GM21515 (cell line): Measurements from ENCODE around the gene SRRT.

Source experiments
- ATAC-seq: cut with Tn5 transposase; IDR thresholded peaks from one replicate; pipeline ENCODE4 v1.9.1; 2021; ENCODE audit not compliant: unreplicated experiment

SRRT gene

GRCh38 chr7:100874577-100875355 is at the start of gene SRRT:
SRRT (plus strand) TSS chr7:100875103; CDS start chr7:100875591, 488 bp downstream.
- ATAC-seq = peak; percentile 86

- no peak for ATAC-seq
Observed at GRCh38 chr7:100825215-100825671, 49.7 kb upstream of the SRRT start.

- no peak for ATAC-seq
Observed at GRCh38 chr7:100825751-100826513, 49.0 kb upstream of the SRRT start.

GRCh38 chr7:100826514-100827329 is 48.2 kb upstream of the SRRT start:
- no peak for ATAC-seq

GRCh38 chr7:100827330-100828226 is 47.3 kb upstream of the SRRT start, which contains the start of gene EPHB4:
EPHB4 (minus strand) TSS chr7:100827523; CDS start chr7:100827030, 493 bp downstream.
- ATAC-seq = no peak

GRCh38 chr7:100829150-100829716 is 45.7 kb upstream of the SRRT start:
- no peak for ATAC-seq

- ATAC-seq = no peak
Observed at GRCh38 chr7:100830396-100830795, 44.5 kb upstream of the SRRT start.

GRCh38 chr7:100832281-100832633 is 42.6 kb upstream of the SRRT start:
- no peak for ATAC-seq

- no peak for ATAC-seq
Observed at GRCh38 chr7:100835903-100836811, 38.7 kb upstream of the SRRT start.

- no peak for ATAC-seq
Observed at GRCh38 chr7:100836812-100837098, 38.1 kb upstream of the SRRT start.

GRCh38 chr7:100837099-100837836 is 37.6 kb upstream of the SRRT start:
- ATAC-seq = peak; percentile 82

- no peak for ATAC-seq
Observed at GRCh38 chr7:100839361-100839760, 35.5 kb upstream of the SRRT start.

GRCh38 chr7:100840470-100841100 is 34.3 kb upstream of the SRRT start:
- no peak for ATAC-seq

- no peak for ATAC-seq
Observed at GRCh38 chr7:100847360-100847759, 27.5 kb upstream of the SRRT start.

- ATAC-seq = peak; percentile 89
Observed at GRCh38 chr7:100852048-100852872, 22.6 kb upstream of the SRRT start, which contains the start of gene SLC12A9. SLC12A9 (plus strand) TSS chr7:100852713; CDS start chr7:100854198, 1,485 bp downstream.

- no peak for ATAC-seq
Observed at GRCh38 chr7:100854146-100854895, 20.6 kb upstream of the SRRT start.
